GM18526 (cell line): ENCODE measurements around the gene ACAD10.

Source experiments
- POLR2A ChIP-seq: IDR thresholded peaks from 3 replicates; pipeline ENCODE4 v1.6.1; 2011; ENCODE audit not compliant: insufficient read length; ENCODE audit errors: extremely low read depth

ACAD10 gene

GRCh38 chr12:111764120-111764821 lies 78.4 kb downstream of the ACAD10 start:
- no peak for TF ChIP-seq POLR2A

GRCh38 chr12:111766608-111767361 lies 80.9 kb downstream of the ACAD10 start, which contains the start of gene ALDH2:
Gene ALDH2, plus strand, starts transcription at chr12:111766933. Its CDS starts 50 bp downstream, at chr12:111766983.
- peak; percentile 59 for TF ChIP-seq POLR2A

GRCh38 chr12:111767362-111768158 lies 81.7 kb downstream of the ACAD10 start:
- TF ChIP-seq POLR2A, result no peak

DNA sequence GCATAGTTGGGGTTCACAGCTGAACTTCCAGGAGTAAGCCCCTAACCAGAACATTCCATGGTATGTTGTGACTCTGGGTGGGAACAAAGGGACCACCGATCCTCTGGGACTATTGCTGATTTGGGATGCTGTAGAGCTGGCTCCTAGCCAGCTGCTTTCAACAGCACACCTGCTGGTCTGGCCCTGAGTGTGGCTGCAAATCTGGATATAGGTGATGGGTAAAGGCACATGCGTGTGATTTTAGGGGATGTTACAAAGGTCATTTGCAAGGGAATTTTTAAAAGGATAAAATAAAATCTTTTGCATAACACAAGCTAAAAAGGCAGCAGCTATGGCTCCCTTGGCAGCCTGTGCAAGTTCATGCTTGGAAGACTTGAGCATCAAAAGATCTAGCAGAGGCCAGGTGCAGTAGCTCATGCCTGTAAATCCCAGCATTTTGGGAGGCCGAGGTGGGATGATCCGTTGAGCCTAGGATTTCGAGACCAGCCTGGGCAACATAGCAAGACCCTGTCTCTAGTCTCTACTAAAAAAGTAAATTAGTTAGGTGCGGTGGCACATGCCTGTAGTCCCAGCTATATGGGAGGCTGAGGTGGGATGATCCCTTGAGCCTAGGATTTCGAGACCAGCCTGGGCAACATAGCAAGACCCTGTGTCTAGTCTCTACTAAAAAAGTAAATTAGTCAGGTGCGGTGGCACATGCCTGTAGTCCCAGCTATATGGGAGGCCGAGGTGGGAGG lies 82.5 kb downstream of the ACAD10 start:
- TF ChIP-seq POLR2A, result no peak

DNA sequence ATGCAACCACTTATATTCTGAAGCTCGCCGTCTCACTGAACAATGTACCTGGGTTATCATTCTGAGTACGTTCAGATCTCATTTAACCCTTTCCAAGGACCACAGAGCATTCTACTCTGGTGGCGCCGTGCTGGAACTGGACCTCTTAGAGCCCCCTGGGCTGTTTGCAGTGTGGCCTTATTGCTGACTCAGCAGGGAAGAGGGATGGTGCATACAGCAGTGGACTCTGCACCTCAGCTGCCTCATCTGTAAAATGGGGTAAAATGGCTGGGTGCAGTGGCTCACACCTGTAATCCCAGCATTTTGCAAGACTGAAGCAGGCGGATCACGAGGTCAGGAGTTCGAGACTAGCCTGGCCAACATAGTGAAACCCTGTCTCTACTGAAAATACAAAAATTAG lies 83.7 kb downstream of the ACAD10 start:
- no peak for TF ChIP-seq POLR2A

GRCh38 chr12:111773801-111774551 lies 88.1 kb downstream of the ACAD10 start:
- TF ChIP-seq POLR2A, result no peak

GRCh38 chr12:111775205-111776193 lies 89.6 kb downstream of the ACAD10 start:
- peak; percentile 59 for TF ChIP-seq POLR2A

DNA sequence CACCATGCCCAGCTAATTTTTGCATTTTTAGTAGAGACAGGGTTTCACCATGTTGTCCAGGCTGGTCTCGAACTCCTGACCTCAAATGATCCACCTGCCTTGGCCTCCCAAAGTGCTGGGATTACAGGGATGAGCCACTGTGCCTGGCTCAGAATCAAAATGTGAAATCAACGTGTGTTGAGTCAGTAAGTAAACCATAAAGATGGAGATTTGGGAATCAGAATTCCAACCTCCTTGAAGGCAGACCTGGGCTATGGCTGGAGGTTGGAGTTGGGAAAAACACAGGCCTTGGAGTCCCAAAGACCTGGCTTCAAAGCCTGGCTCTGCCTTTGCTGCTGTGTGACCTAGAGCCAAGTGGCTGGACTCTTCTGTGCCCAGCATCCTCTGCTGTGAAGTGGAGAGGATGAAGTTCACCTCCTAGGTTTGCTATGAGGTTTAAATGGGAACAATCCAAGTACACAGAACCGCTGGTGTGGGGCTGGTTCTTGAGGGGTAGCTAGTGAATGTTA lies 91.0 kb downstream of the ACAD10 start:
- TF ChIP-seq POLR2A, result no peak

- TF ChIP-seq POLR2A, result peak; percentile 42
Observed at GRCh38 chr12:111777345-111778045, 91.6 kb downstream of the ACAD10 start.

GRCh38 chr12:111780166-111780565 lies 94.3 kb downstream of the ACAD10 start:
- TF ChIP-seq POLR2A, result no peak

- TF ChIP-seq POLR2A, result no peak
Observed at GRCh38 chr12:111780615-111781014, 94.8 kb downstream of the ACAD10 start.

DNA sequence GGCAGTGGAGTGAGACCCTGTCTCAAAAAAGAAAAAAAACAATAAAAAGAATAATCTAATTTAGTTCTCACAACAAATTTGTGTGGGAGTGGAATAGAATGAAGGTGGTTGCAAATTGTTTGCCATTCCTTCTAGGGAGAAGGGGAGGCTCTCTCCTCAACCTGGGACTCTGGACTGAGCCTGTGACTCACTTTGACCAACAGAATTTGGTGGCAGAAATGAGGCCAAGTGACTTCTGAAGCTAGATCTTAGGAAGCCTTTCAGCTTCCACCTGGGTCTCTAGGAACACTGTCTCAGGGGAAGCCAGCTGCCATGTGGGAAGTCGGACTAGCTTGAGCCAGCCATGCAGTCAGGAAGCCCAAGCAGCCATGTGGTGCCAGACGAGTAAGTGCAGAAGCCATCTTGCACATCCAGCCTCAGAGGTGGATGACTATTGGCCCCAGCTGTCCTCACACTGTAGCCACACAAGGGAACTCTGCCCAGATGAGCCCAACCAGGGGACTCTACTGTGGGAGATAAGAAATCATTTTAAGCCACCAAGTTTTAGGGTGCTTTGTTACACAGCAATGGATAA lies 95.3 kb downstream of the ACAD10 start:
- TF ChIP-seq POLR2A, result no peak
